ENCODE measurements around the gene SCN10A. TPM values are rescaled to one million over a fixed set of nuclear protein-coding genes. Genes with fewer than 3 reads are reported as not detected.
A peak's percentile ranks its signal among the peaks of the same experiment; 100 is the strongest.

SCN10A gene
- total RNA-seq, 1 experiment from 2014 or later = not detected

DNA sequence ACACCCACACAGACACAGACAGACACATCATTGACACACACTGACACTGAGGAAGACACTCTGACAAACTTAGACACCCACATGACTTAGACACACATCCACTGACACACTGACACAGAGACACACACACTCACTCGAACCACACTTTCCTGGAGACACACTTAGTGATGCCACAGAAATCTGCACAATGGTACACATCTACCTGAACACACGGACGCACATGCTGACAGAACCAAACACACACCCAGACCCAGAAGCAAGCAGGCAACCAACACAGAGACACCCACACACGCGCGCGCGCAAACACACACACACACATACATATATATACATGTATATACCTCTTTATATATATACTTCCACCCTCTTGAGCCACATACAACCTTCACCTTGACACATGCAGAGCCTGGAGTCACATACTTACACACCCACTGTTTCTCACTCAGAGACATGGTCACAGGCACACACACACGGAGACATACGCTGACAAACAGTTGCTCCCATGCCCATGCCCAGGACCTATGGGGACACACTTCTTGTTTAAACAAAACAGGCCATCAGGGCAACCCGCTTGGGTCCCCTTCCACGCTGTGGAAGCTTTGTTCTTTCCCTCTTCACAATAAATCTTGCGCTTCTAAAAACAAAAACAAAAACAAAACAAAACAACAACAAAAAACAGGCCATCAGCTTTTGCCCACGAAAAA is 165.6 kb downstream of the SCN10A start:
- ChIA-PET CTCF (interaction anchor here (0.7 to 1.5 kb wide), 5 partner anchors 12 to 154 kb away, joined by 3 to 6 read pairs (median 5); partner anchors contain the start of gene EXOG), POLR2A (no interaction called here)
- Mint-ChIP-seq H3K27me3 (ENCODE audit: insufficient read depth, unreplicated experiment) (peaks cover 6% of the 10 kb centered on the region), H3K4me1 (ENCODE audit: low read depth, unreplicated experiment) (no peaks in the 10 kb centered on the region), H3K9me3 (ENCODE audit: unreplicated experiment) (no peaks in the 10 kb centered on the region), H3K4me3 (ENCODE audit: unreplicated experiment) (no peak overlapping the region), H3K27ac (ENCODE audit: unreplicated experiment) (no peak overlapping the region), H3K36me3 (ENCODE audit: insufficient read depth, unreplicated experiment) (no peaks in the 10 kb centered on the region)
- DNase-seq = no peak
- Histone ChIP-seq H3K27me3 (replicated peaks; ENCODE audit: control insufficient read depth, insufficient read depth, low read length) (no peaks in the 10 kb centered on the region), H3K4me3 (ENCODE audit: low read depth, low read length) (no peak overlapping the region; the same call in 1 of the 2 replicates), H3K36me3 (ENCODE audit: control insufficient read depth, insufficient read depth, low read length) (no peaks in the 10 kb centered on the region), H3K4me1 (peaks cover 5% of the 10 kb centered on the region; the same call in 1 of the 2 replicates), H3K9me3 (no peaks in the 10 kb centered on the region)
- no TSS peak for BruUV-seq (replicated peaks)
- intact Hi-C loops (cut with micrococcal nuclease; ENCODE audit: unreplicated experiment) = no loop called here
- TF ChIP-seq, protein P1, sequence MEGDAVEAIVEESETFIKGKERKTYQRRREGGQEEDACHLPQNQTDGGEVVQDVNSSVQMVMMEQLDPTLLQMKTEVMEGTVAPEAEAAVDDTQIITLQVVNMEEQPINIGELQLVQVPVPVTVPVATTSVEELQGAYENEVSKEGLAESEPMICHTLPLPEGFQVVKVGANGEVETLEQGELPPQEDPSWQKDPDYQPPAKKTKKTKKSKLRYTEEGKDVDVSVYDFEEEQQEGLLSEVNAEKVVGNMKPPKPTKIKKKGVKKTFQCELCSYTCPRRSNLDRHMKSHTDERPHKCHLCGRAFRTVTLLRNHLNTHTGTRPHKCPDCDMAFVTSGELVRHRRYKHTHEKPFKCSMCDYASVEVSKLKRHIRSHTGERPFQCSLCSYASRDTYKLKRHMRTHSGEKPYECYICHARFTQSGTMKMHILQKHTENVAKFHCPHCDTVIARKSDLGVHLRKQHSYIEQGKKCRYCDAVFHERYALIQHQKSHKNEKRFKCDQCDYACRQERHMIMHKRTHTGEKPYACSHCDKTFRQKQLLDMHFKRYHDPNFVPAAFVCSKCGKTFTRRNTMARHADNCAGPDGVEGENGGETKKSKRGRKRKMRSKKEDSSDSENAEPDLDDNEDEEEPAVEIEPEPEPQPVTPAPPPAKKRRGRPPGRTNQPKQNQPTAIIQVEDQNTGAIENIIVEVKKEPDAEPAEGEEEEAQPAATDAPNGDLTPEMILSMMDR (IDR thresholded peaks at IDR 0.05; ENCODE audit: insufficient read depth in 1 of 2, low read depth in 1 of 2, low read length in 1 of 2, severe bottlenecking in 1 of 2, unreplicated experiment in 1 of 2) = no peak

DNA sequence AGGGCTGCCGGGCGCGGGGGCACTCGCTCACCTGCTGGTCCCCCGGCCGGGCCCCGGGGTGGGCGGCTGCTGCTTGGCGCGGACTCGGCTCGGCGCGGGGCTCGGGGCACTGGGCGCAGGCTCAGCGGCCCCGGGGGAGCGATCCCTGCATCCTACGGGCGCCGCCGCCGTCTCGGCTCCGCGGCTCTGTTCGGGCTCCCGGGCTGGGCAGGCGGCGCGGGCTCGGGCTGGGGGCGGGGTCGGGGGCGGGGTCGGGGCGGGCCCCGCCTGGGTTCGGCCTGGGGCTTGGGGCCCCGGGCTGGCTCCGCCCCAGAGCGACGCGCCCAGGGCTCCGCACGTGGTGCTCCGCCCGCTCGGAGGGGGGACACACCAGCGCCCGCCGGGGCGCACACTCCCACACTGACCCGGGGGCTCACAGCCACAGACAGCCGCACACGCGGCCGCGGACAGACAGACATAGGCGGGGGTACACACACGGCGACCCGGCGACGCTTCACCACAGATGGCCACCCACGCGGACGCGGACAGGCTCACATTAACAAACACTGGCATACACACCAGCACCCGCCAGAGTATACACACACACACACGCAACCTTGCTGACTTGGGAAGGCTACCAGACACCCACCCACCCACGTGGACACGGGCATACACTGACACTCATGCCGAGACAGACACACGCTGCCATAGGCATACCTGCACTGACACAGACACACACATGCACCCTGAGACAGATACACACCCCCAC is 166.3 kb downstream of the SCN10A start, which contains the start of gene SCN5A:
SCN5A (minus strand) TSS at position 188 of the 748 bp plus-strand sequence. CDS start 16,380 bp downstream, outside the sequence.
- ChIA-PET POLR2A (no interaction called here), CTCF (no interaction called here)
- no peaks in the 10 kb centered on the region for H3K4me1 Mint-ChIP-seq (ENCODE audit: low read depth, unreplicated experiment)
- peak in 1 of 2 experiments; percentile 55 for DNase-seq
- TF ChIP-seq, protein P1 (IDR thresholded peaks at IDR 0.05; ENCODE audit: insufficient read depth in 1 of 2, low read depth in 1 of 2, low read length in 1 of 2, severe bottlenecking in 1 of 2, unreplicated experiment in 1 of 2) = no peak
- Histone ChIP-seq H3K9me3 (no peaks in the 10 kb centered on the region), H3K4me3 (ENCODE audit: low read depth, low read length) (peak within 1 kb of the TSS; percentile 43), H3K36me3 (ENCODE audit: control insufficient read depth, insufficient read depth, low read length) (no peaks in the 10 kb centered on the region), H3K27me3 (replicated peaks; ENCODE audit: control insufficient read depth, insufficient read depth, low read length) (no peaks in the 10 kb centered on the region), H3K4me1 (peaks cover 5% of the 10 kb centered on the region; the same call in 1 of the 2 replicates)
- intact Hi-C loops (cut with micrococcal nuclease; ENCODE audit: unreplicated experiment) = no loop called here
- no peak within 1 kb of the TSS for H3K27ac Mint-ChIP-seq (ENCODE audit: unreplicated experiment)
- BruUV-seq (replicated peaks) = no TSS peak
- peak within 1 kb of the TSS; percentile 64 for H3K4me3 Mint-ChIP-seq (ENCODE audit: unreplicated experiment)
- H3K27me3 Mint-ChIP-seq (ENCODE audit: insufficient read depth, unreplicated experiment) = peaks cover 6% of the 10 kb centered on the region
- H3K9me3 Mint-ChIP-seq (ENCODE audit: unreplicated experiment) = no peaks in the 10 kb centered on the region
- no peaks in the 10 kb centered on the region for H3K36me3 Mint-ChIP-seq (ENCODE audit: insufficient read depth, unreplicated experiment)

DNA sequence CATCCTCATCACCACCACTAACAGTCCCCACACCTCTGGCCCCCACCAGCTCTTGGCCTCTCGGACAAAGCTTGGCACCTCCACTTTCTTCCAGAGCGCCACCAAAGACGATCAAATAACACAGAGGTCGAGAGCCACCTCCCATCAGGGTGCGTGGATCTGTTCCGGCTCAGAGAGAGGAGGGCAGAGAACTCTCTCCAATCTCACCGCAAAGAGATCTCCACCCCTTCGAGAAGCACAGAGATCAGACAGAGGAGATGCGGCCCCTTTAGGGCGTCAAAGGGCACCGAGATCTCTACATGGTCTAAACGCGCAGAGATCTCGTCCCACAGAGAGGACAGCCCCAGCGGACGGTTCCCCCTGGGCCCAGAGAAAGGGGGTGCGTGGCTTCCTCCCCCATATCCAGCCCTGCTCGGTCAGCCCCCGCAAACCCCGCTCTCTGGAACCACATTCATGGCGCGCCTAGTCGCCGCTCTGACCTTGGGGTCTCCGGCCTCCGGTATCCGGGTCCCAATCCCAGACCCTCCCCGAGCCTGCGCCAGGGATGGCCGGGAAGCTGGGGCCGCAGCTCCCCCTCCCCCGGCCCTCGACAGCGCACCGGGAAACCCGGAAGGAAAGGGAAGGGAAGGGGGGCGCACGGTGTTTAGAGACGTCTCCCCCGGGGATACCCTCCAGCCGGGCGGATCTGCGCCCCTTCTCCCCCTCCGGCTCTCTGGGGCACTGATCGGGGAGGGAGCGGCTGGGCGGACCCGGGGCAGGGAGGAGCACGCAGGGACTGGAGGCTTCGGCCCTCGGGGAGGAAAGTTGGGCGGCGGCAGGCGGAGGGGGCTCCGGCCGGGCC is 167.1 kb downstream of the SCN10A start:
- no TSS peak for BruUV-seq (replicated peaks)
- intact Hi-C loops (cut with micrococcal nuclease; ENCODE audit: unreplicated experiment) = no loop called here
- TF ChIP-seq, protein P1 (IDR thresholded peaks at IDR 0.05; ENCODE audit: insufficient read depth in 1 of 2, low read depth in 1 of 2, low read length in 1 of 2, severe bottlenecking in 1 of 2, unreplicated experiment in 1 of 2) = no peak
- peaks cover 5% of the 10 kb centered on the region; the same call in 1 of the 2 replicates for H3K4me1 ChIP-seq
- Mint-ChIP-seq H3K4me3 (ENCODE audit: unreplicated experiment) (peak overlapping the region; percentile 64), H3K27me3 (ENCODE audit: insufficient read depth, unreplicated experiment) (peaks cover 6% of the 10 kb centered on the region), H3K9me3 (ENCODE audit: unreplicated experiment) (no peaks in the 10 kb centered on the region), H3K27ac (ENCODE audit: unreplicated experiment) (no peak overlapping the region), H3K4me1 (ENCODE audit: low read depth, unreplicated experiment) (no peaks in the 10 kb centered on the region), H3K36me3 (ENCODE audit: insufficient read depth, unreplicated experiment) (no peaks in the 10 kb centered on the region)
- ChIA-PET CTCF (no interaction called here), POLR2A (no interaction called here)
- peak overlapping the region; percentile 35 for H3K4me3 ChIP-seq (ENCODE audit: low read depth, low read length)
- no peak for DNase-seq
- H3K27me3 ChIP-seq (replicated peaks; ENCODE audit: control insufficient read depth, insufficient read depth, low read length) = no peaks in the 10 kb centered on the region
- no peaks in the 10 kb centered on the region for H3K9me3 ChIP-seq
- H3K36me3 ChIP-seq (ENCODE audit: control insufficient read depth, insufficient read depth, low read length) = no peaks in the 10 kb centered on the region

All from Caco-2 (cell line).